ENCODE results near the gene CP. TPM values are rescaled to one million over a fixed set of nuclear protein-coding genes. Genes with fewer than 3 reads are reported as not detected.

The CP gene
- total and polyA plus RNA-seq, 9 of the 15 experiments (the other 6 are each of a cell fraction or from before 2014, with no cell fraction given): 0.30 to 0.75 TPM; not detected in 7

DNA sequence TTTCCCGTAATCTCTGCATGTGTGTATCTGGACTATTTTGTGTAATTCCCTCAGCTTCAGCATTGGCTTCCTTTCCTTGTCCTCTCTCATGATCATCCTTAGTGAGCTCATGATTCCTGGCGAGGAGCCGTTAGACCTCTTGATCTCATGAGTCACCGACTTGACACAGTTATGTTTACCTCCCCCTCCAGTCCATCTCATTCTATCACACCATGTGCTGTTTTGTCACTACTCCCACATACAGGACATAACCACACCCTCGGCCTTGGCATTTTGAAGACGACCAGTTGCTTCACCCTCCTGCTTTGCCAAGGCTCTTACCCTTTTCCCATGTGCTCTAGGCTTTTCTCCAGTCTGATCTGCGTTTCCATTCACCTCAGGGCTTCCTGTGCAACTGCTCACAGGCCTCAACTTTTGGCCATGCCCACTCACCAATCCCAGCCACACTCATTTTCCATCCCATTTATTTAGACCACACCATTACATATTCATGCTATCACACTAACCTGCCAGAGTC is 41.5 kb downstream of the CP start (continued):
- TF ChIP-seq, protein P1, sequence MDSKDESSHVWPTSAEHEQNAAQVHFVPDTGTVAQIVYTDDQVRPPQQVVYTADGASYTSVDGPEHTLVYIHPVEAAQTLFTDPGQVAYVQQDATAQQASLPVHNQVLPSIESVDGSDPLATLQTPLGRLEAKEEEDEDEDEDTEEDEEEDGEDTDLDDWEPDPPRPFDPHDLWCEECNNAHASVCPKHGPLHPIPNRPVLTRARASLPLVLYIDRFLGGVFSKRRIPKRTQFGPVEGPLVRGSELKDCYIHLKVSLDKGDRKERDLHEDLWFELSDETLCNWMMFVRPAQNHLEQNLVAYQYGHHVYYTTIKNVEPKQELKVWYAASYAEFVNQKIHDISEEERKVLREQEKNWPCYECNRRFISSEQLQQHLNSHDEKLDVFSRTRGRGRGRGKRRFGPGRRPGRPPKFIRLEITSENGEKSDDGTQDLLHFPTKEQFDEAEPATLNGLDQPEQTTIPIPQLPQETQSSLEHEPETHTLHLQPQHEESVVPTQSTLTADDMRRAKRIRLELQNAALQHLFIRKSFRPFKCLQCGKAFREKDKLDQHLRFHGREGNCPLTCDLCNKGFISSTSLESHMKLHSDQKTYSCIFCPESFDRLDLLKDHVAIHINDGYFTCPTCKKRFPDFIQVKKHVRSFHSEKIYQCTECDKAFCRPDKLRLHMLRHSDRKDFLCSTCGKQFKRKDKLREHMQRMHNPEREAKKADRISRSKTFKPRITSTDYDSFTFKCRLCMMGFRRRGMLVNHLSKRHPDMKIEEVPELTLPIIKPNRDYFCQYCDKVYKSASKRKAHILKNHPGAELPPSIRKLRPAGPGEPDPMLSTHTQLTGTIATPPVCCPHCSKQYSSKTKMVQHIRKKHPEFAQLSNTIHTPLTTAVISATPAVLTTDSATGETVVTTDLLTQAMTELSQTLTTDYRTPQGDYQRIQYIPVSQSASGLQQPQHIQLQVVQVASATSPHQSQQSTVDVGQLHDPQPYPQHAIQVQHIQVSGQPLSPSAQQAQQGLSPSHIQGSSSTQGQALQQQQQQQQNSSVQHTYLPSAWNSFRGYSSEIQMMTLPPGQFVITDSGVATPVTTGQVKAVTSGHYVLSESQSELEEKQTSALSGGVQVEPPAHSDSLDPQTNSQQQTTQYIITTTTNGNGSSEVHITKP (IDR thresholded peaks at IDR 0.05; ENCODE audit: partially characterized antibody): peak; percentile 65
- no peak for TF ChIP-seq ZBED1 (IDR thresholded peaks at IDR 0.05)
- TF ChIP-seq, protein P2, sequence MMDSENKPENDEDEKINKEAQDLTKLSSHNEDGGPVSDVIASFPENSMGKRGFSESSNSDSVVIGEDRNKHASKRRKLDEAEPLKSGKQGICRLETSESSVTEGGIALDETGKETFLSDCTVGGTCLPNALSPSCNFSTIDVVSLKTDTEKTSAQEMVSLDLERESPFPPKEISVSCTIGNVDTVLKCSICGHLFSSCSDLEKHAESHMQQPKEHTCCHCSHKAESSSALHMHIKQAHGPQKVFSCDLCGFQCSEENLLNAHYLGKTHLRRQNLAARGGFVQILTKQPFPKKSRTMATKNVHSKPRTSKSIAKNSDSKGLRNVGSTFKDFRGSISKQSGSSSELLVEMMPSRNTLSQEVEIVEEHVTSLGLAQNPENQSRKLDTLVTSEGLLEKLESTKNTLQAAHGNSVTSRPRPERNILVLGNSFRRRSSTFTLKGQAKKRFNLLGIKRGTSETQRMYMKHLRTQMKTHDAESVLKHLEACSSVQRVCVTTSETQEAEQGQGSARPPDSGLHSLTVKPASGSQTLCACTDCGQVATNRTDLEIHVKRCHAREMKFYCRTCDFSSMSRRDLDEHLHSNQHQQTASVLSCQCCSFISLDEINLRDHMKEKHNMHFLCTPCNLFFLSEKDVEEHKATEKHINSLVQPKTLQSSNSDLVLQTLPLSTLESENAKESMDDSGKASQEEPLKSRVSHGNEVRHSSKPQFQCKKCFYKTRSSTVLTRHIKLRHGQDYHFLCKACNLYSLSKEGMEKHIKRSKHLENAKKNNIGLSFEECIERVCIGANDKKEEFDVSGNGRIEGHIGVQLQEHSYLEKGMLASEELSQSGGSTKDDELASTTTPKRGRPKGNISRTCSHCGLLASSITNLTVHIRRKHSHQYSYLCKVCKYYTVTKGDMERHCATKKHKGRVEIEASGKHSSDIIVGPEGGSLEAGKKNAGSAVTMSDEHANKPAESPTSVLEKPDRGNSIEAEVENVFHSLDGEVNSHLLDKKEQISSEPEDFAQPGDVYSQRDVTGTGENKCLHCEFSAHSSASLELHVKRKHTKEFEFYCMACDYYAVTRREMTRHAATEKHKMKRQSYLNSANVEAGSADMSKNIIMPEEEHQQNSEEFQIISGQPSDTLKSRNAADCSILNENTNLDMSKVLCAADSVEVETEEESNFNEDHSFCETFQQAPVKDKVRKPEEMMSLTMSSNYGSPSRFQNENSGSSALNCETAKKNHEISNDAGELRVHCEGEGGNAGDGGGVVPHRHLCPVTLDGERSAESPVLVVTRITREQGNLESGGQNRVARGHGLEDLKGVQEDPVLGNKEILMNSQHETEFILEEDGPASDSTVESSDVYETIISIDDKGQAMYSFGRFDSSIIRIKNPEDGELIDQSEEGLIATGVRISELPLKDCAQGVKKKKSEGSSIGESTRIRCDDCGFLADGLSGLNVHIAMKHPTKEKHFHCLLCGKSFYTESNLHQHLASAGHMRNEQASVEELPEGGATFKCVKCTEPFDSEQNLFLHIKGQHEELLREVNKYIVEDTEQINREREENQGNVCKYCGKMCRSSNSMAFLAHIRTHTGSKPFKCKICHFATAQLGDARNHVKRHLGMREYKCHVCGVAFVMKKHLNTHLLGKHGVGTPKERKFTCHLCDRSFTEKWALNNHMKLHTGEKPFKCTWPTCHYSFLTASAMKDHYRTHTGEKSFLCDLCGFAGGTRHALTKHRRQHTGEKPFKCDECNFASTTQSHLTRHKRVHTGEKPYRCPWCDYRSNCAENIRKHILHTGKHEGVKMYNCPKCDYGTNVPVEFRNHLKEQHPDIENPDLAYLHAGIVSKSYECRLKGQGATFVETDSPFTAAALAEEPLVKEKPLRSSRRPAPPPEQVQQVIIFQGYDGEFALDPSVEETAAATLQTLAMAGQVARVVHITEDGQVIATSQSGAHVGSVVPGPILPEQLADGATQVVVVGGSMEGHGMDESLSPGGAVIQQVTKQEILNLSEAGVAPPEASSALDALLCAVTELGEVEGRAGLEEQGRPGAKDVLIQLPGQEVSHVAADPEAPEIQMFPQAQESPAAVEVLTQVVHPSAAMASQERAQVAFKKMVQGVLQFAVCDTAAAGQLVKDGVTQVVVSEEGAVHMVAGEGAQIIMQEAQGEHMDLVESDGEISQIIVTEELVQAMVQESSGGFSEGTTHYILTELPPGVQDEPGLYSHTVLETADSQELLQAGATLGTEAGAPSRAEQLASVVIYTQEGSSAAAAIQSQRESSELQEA (IDR thresholded peaks at IDR 0.05; ENCODE audit: low read depth): no peak
- TF ChIP-seq, protein P3, sequence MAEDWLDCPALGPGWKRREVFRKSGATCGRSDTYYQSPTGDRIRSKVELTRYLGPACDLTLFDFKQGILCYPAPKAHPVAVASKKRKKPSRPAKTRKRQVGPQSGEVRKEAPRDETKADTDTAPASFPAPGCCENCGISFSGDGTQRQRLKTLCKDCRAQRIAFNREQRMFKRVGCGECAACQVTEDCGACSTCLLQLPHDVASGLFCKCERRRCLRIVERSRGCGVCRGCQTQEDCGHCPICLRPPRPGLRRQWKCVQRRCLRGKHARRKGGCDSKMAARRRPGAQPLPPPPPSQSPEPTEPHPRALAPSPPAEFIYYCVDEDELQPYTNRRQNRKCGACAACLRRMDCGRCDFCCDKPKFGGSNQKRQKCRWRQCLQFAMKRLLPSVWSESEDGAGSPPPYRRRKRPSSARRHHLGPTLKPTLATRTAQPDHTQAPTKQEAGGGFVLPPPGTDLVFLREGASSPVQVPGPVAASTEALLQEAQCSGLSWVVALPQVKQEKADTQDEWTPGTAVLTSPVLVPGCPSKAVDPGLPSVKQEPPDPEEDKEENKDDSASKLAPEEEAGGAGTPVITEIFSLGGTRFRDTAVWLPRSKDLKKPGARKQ (CRISPR knock-in tag; IDR thresholded peaks at IDR 0.05): no peak
- no peak for TF ChIP-seq ARHGAP35 (IDR thresholded peaks at IDR 0.05; ENCODE audit: partially characterized antibody)
- no peak for TF ChIP-seq TSC22D4 (tag; IDR thresholded peaks at IDR 0.05)
- TF ChIP-seq HDAC2 (IDR thresholded peaks at IDR 0.05): peak; percentile 71; the same call in 1 of the 2 replicates
- no peak for TF ChIP-seq ZC3H4 (CRISPR knock-in tag; IDR thresholded peaks at IDR 0.05; ENCODE audit: borderline replicate concordance)
- peak; percentile 30; the same call in 1 of the 2 replicates for TF ChIP-seq KLF13 (tag; IDR thresholded peaks at IDR 0.05; ENCODE audit: borderline replicate concordance, low read depth)
- TF ChIP-seq ASH1L (IDR thresholded peaks at IDR 0.05; ENCODE audit: borderline replicate concordance, low read depth, partially characterized antibody): no peak
- no peak for TF ChIP-seq MAFF (IDR thresholded peaks at IDR 0.05; ENCODE audit: low read length)
- TF ChIP-seq MTA3 (IDR thresholded peaks at IDR 0.05; ENCODE audit: borderline replicate concordance): peak; percentile 37; the same call in 1 of the 2 replicates
- no peak for TF ChIP-seq POU5F1 (IDR thresholded peaks at IDR 0.05; ENCODE audit: borderline replicate concordance, low read depth, low read length, partially characterized antibody)
- TF ChIP-seq ZNF696 (CRISPR knock-in tag; conservative IDR thresholded peaks at IDR 0.05): no peak
- no peak for TF ChIP-seq ZNF79 (CRISPR knock-in tag; IDR thresholded peaks at IDR 0.05; ENCODE audit: low read depth)
- TF ChIP-seq ZNF830 (CRISPR knock-in tag; IDR thresholded peaks at IDR 0.05): no peak
